HUES48 (cell line): ENCODE results near the gene ADCK1.
"Not testable (repeated sequence)": the region's sequence is repeated elsewhere in the genome, so short reads cannot be mapped to it uniquely, and the experiment has no call there.

Experiments
- H3K27ac ChIP-seq: one replicate; pipeline ENCODE4 v1.7.0; 2013; ENCODE audit warnings: low read depth, low read length, inconsistent platforms
- H3K27me3 ChIP-seq: 2 replicates; pipeline ENCODE4 v1.6.1; 2013; ENCODE audit warnings: mild to moderate bottlenecking, low read length; ENCODE audit not compliant: control insufficient read depth, insufficient read depth
- H3K36me3 ChIP-seq: 2 replicates; pipeline ENCODE4 v1.6.1; 2013; ENCODE audit warnings: low read length; ENCODE audit not compliant: control insufficient read depth, insufficient read depth
- H3K4me1 ChIP-seq: 2 replicates; pipeline ENCODE4 v1.6.1; 2013; ENCODE audit warnings: mild to moderate bottlenecking, low read length; ENCODE audit not compliant: control insufficient read depth, insufficient read depth
- H3K4me3 ChIP-seq: 2 replicates; pipeline ENCODE4 v1.5.1; 2013; ENCODE audit warnings: mild to moderate bottlenecking, low read depth, low read length
- H3K9ac ChIP-seq: 2 replicates; pipeline ENCODE4 v1.6.1; 2013; ENCODE audit warnings: mild to moderate bottlenecking, low read depth, low read length, moderate library complexity
- H3K9me3 ChIP-seq: 2 replicates; pipeline ENCODE4 v1.6.1; 2013; ENCODE audit warnings: low read length; ENCODE audit not compliant: control insufficient read depth, insufficient read depth

The ADCK1 gene, protein sequence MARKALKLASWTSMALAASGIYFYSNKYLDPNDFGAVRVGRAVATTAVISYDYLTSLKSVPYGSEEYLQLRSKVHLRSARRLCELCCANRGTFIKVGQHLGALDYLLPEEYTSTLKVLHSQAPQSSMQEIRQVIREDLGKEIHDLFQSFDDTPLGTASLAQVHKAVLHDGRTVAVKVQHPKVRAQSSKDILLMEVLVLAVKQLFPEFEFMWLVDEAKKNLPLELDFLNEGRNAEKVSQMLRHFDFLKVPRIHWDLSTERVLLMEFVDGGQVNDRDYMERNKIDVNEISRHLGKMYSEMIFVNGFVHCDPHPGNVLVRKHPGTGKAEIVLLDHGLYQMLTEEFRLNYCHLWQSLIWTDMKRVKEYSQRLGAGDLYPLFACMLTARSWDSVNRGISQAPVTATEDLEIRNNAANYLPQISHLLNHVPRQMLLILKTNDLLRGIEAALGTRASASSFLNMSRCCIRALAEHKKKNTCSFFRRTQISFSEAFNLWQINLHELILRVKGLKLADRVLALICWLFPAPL

GRCh38 chr14:77799863-77800730 is at the start of gene ADCK1:
ADCK1 (plus strand) TSS chr14:77800109; CDS start chr14:77818979, 18,870 bp downstream.
- Histone ChIP-seq H3K27me3 (no peaks in the 10 kb centered on the region), H3K4me3 (peak within 1 kb of the TSS; percentile 77), H3K27ac (peak within 1 kb of the TSS; percentile 78), H3K9ac (peak within 1 kb of the TSS; percentile 75), H3K4me1 (peaks cover 12% of the 10 kb centered on the region), H3K9me3 (no peaks in the 10 kb centered on the region), H3K36me3 (no peaks in the 10 kb centered on the region)

DNA sequence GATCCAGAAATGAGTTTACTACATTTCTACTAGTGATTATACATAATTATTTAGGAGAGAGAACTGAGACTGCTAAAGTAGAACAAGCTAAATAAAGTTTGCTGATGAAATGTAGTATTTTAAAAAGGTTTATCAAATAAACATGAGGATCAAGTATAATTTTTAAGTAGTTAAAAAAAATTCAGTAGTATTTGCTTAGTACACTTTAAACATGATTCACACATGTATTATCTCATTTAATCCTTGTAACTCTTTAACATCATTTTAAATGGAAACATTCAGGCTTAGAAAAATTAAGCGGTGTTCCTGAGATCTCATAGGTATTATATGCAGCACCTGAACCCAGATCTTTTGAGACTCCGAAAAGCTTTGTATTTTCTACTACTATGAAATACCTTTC is 47.6 kb upstream of the ADCK1 start:
- H3K9me3 ChIP-seq, result no peaks in the 10 kb centered on the region
- no peak overlapping the region for H3K27ac ChIP-seq
- H3K4me3 ChIP-seq, result no peak overlapping the region
- H3K9ac ChIP-seq, result no peak overlapping the region
- H3K27me3 ChIP-seq, result no peaks in the 10 kb centered on the region
- no peaks in the 10 kb centered on the region for H3K4me1 ChIP-seq
- H3K36me3 ChIP-seq, result peaks cover 66% of the 10 kb centered on the region

DNA sequence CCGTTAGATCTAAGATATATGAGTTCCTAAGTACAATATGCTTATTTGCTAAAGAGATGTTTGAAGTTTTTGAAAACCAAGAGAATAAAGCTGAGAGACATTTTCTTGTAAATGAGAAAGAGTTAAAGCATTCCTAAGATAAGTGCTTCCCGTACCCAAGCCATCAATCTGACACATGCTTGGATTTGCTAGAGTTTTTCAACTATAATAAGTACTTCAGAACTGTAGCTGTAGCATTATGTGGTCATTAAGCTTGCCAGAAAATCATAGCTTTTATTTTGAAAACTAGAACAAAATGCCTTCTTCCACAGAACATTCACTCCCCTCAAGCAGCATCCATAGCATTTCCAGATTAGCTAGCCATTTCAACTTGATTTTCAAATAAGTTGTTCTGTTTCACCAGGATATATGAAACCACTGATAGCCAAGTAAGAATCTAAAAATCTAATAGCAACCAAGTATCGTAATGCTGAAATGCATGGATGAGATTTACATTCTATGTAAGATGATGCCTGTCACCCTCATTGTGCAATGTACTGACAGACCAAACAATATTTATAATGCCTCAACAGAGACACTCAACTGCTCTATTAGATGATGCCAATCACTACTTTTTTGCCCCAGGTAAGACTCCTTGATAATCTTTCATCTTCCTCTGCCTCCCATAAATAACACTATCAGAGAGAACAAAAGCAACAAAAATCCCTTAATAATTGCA is 47.0 kb upstream of the ADCK1 start:
- Histone ChIP-seq H3K27ac (no peak overlapping the region), H3K36me3 (peaks cover 63% of the 10 kb centered on the region), H3K4me3 (no peak overlapping the region), H3K9me3 (no peaks in the 10 kb centered on the region), H3K27me3 (no peaks in the 10 kb centered on the region), H3K9ac (no peak overlapping the region), H3K4me1 (no peaks in the 10 kb centered on the region)

DNA sequence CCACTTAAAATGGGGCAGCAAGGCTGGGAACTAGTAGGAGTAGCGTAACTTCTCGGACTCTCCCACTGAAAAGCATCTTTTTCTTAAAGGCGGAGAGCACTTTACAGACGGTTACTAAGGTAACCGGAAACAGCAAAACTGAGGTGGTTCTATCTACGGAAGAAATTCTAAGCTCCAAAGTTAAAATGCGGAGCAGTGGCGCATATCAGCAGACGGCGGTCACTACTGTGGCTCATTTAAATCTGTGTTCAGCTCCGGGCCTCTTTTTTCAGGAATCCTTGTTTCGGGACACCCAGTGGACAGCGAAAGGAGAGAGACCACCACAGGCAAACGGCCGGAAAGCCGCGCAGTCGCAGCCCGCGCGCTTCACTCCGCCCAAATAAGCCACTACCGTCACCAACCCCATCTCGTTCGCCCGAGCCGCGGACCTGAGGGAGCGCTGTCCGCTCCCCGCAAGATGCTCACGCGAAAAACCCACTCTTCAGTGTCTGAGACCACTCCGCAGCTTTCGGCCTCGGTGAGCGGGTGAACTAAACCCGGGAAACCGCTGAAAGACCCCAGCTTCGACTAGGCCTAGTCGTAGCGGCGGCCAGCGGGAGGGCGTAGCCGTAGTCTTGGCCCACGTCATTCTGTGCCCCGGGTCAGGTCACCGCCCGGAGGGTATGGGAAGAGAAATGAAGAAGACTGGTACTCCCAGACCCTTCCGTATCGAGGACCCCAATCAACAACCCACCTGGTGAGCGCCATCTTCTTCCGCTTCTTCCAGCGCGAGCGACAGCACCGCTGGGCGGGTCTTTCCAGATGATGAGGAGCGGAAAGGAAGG is 39.3 kb upstream of the ADCK1 start, which contains the start of gene SNW1:
SNW1 (minus strand) TSS at position 776 of the 824 bp plus-strand sequence; CDS start at position 747, 29 bp downstream.
- Histone ChIP-seq H3K27ac (peak within 1 kb of the TSS; percentile 91), H3K4me3 (peak within 1 kb of the TSS; percentile 77), H3K36me3 (peaks cover 4% of the 10 kb centered on the region; the same call in 1 of the 2 replicates), H3K4me1 (peaks cover 17% of the 10 kb centered on the region), H3K27me3 (no peaks in the 10 kb centered on the region), H3K9me3 (no peaks in the 10 kb centered on the region), H3K9ac (peak within 1 kb of the TSS; percentile 86)

GRCh38 chr14:77761205-77761931 is 38.5 kb upstream of the ADCK1 start:
- peak overlapping the region; percentile 91 for H3K27ac ChIP-seq
- H3K9ac ChIP-seq, result 0 out of 2 replicates have a peak overlapping the region, but pooled peaks have one; percentile 2
- H3K36me3 ChIP-seq, result peaks cover 4% of the 10 kb centered on the region; the same call in 1 of the 2 replicates
- H3K27me3 ChIP-seq, result no peaks in the 10 kb centered on the region
- peaks cover 17% of the 10 kb centered on the region for H3K4me1 ChIP-seq
- no peaks in the 10 kb centered on the region for H3K9me3 ChIP-seq
- peak overlapping the region; percentile 77 for H3K4me3 ChIP-seq

- H3K36me3 ChIP-seq, result 0 out of 2 replicates have a peak, but pooled peaks cover 4% of the 10 kb centered on the region
- no peak overlapping the region for H3K9ac ChIP-seq
- H3K4me1 ChIP-seq, result peaks cover 17% of the 10 kb centered on the region
- H3K9me3 ChIP-seq, result no peaks in the 10 kb centered on the region
- no peak overlapping the region for H3K4me3 ChIP-seq
- no peaks in the 10 kb centered on the region for H3K27me3 ChIP-seq
- H3K27ac ChIP-seq, result peak overlapping the region; percentile 63
Observed at GRCh38 chr14:77763316-77763715, 36.6 kb upstream of the ADCK1 start.

DNA sequence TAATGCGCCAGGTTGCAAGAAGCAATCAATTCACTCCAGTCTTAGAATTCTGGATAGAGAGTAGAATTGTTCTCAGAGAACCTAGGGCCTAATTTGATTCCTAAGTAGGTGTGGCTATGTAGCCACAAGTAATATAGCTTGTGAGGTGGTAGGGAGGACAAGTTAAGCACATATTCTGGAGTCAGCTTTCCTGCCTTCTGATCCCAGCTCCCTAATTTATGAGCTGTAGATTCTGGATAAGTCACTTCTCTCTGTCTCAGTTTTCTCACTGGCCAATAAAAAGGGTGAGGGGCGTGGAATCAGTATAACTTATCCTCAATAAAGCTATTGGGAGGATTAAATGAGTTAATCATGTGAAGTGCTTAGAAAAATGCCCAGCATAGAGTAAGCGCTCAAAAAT is 35.9 kb upstream of the ADCK1 start:
- Histone ChIP-seq H3K9ac (no peak overlapping the region), H3K9me3 (no peaks in the 10 kb centered on the region), H3K4me1 (peaks cover 17% of the 10 kb centered on the region), H3K36me3 (no peaks in the 10 kb centered on the region), H3K27ac (peak overlapping the region; percentile 63), H3K4me3 (no peak overlapping the region), H3K27me3 (no peaks in the 10 kb centered on the region)

- not testable (repeated sequence) for H3K4me3 ChIP-seq, H3K27ac ChIP-seq, H3K9ac ChIP-seq, H3K27me3 ChIP-seq, H3K36me3 ChIP-seq, H3K4me1 ChIP-seq, H3K9me3 ChIP-seq
Observed at GRCh38 chr14:77768442-77769069, 31.4 kb upstream of the ADCK1 start.

- not testable (repeated sequence) for H3K27ac ChIP-seq, H3K27me3 ChIP-seq, H3K9ac ChIP-seq, H3K9me3 ChIP-seq, H3K4me3 ChIP-seq, H3K4me1 ChIP-seq, H3K36me3 ChIP-seq
Observed at GRCh38 chr14:77773966-77774365, 25.9 kb upstream of the ADCK1 start.
